H9 (cell line): ENCODE measurements around the gene MMP24OS. TPM values are rescaled to one million over a fixed set of nuclear protein-coding genes. Genes with fewer than 3 reads are reported as not detected.

Experiments
- DNase-seq: peaks from one replicate; pipeline ENCODE4 v3.0.0-alpha.2; 2017
- H2AFZ ChIP-seq: one replicate; pipeline ENCODE4 v1.6.1; 2013; ENCODE audit warnings: mild to moderate bottlenecking, low read length, control low read depth, moderate library complexity
- H2AK5ac ChIP-seq: 2 replicates; pipeline ENCODE4 v1.6.1; 2013; ENCODE audit warnings: low read length, control low read depth, mixed read lengths; ENCODE audit not compliant: insufficient read length
- H2BK120ac ChIP-seq: one replicate; pipeline ENCODE4 v1.6.1; 2013; ENCODE audit warnings: low read depth, mild to moderate bottlenecking, low read length, control low read depth, inconsistent platforms; ENCODE audit not compliant: poor library complexity, severe bottlenecking
- H2BK12ac ChIP-seq: 2 replicates; pipeline ENCODE4 v1.6.1; 2013; ENCODE audit warnings: low read length, control low read depth, mixed read lengths, low read depth; ENCODE audit not compliant: insufficient read length
- H2BK15ac ChIP-seq: 2 replicates; pipeline ENCODE4 v1.6.1; 2013; ENCODE audit warnings: low read depth, low read length, control low read depth
- H2BK20ac ChIP-seq: one replicate; pipeline ENCODE4 v1.6.1; 2013; ENCODE audit warnings: low read depth, mild to moderate bottlenecking, low read length, control low read depth, inconsistent platforms; ENCODE audit not compliant: poor library complexity, severe bottlenecking
- H2BK5ac ChIP-seq: 2 replicates; pipeline ENCODE4 v1.6.1; 2013; ENCODE audit warnings: low read length, control low read depth, mixed read lengths; ENCODE audit not compliant: insufficient read length
- H3K14ac ChIP-seq: 2 replicates; pipeline ENCODE4 v1.6.1; 2013; ENCODE audit warnings: low read length, control low read depth; ENCODE audit not compliant: insufficient read depth
- H3K18ac ChIP-seq: 2 replicates; pipeline ENCODE4 v1.6.1; 2013; ENCODE audit warnings: low read depth, mild to moderate bottlenecking, mixed read lengths, low read length, control low read depth; ENCODE audit not compliant: insufficient read length
- H3K23ac ChIP-seq: 2 replicates; pipeline ENCODE4 v1.6.1; 2013; ENCODE audit warnings: low read length, control low read depth, mixed read lengths, low read depth; ENCODE audit not compliant: insufficient read length
- H3K23me2 ChIP-seq: 2 replicates; pipeline ENCODE4 v1.6.1; 2013; ENCODE audit warnings: low read depth, mild to moderate bottlenecking, mixed read lengths, low read length, control low read depth; ENCODE audit not compliant: insufficient read length, poor library complexity, severe bottlenecking
- H3K27ac ChIP-seq: 2 replicates; pipeline ENCODE4 v1.5.1; 2013; ENCODE audit warnings: low read length, control low read depth, mixed read lengths, low read depth; ENCODE audit not compliant: insufficient read length
- H3K27me3 ChIP-seq: 2 replicates; pipeline ENCODE4 v1.6.1; 2013; ENCODE audit warnings: low read length, control low read depth, inconsistent platforms; ENCODE audit not compliant: insufficient read depth
- H3K4ac ChIP-seq: 2 replicates; pipeline ENCODE4 v1.6.1; 2013; ENCODE audit warnings: low read depth, mild to moderate bottlenecking, control low read depth, inconsistent platforms, low read length, moderate library complexity
- H3K4me1 ChIP-seq: 2 replicates; pipeline ENCODE4 v1.6.1; 2013; ENCODE audit warnings: low read length, control low read depth, inconsistent platforms; ENCODE audit not compliant: insufficient read depth
- H3K4me2 ChIP-seq: 2 replicates; pipeline ENCODE4 v1.6.1; 2013; ENCODE audit warnings: low read length, control low read depth, mixed read lengths; ENCODE audit not compliant: insufficient read length, insufficient read depth
- H3K56ac ChIP-seq: 2 replicates; pipeline ENCODE4 v1.6.1; 2013; ENCODE audit warnings: low read depth, mild to moderate bottlenecking, mixed read lengths, low read length, control low read depth; ENCODE audit not compliant: insufficient read length
- H3K79me1 ChIP-seq: 2 replicates; pipeline ENCODE4 v1.6.1; 2013; ENCODE audit warnings: low read depth, mild to moderate bottlenecking, moderate library complexity, low read length, control low read depth, inconsistent platforms; ENCODE audit not compliant: insufficient read depth, poor library complexity, severe bottlenecking
- H3K79me2 ChIP-seq: 2 replicates; pipeline ENCODE4 v1.6.1; 2013; ENCODE audit warnings: low read length, control low read depth, inconsistent platforms; ENCODE audit not compliant: insufficient read depth
- H3K9ac ChIP-seq: 2 replicates; pipeline ENCODE4 v1.6.1; 2013; ENCODE audit warnings: low read length, control low read depth, mixed read lengths; ENCODE audit not compliant: insufficient read length; ENCODE audit errors: extremely low read depth
- H3K9me3 ChIP-seq: one replicate; pipeline ENCODE4 v1.6.1; 2013; ENCODE audit warnings: low read depth, low read length, inconsistent platforms; ENCODE audit not compliant: control insufficient read depth
- H3T11ph ChIP-seq: one replicate; pipeline ENCODE4 v1.6.1; 2013; ENCODE audit warnings: mild to moderate bottlenecking, low read length, control low read depth, inconsistent platforms
- H4K20me1 ChIP-seq: one replicate; pipeline ENCODE4 v1.6.1; 2013; ENCODE audit not compliant: control insufficient read depth, insufficient read length, insufficient read depth
- H4K5ac ChIP-seq: 2 replicates; pipeline ENCODE4 v1.6.1; 2013; ENCODE audit warnings: low read depth, mild to moderate bottlenecking, mixed read lengths, low read length, control low read depth; ENCODE audit not compliant: insufficient read length
- H4K8ac ChIP-seq: replicated peaks from 2 replicates; pipeline ENCODE4 v1.6.1; 2013; ENCODE audit warnings: low read length, control low read depth, mixed read lengths, low read depth; ENCODE audit not compliant: insufficient read length
- H4K91ac ChIP-seq: 2 replicates; pipeline ENCODE4 v1.6.1; 2013; ENCODE audit warnings: low read depth, mild to moderate bottlenecking, moderate library complexity, mixed read lengths, low read length, control low read depth; ENCODE audit not compliant: insufficient read length
- H3K27ac Mint-ChIP-seq, 3 experiments: 2 replicates in 2 of 3; 3 replicates in 1 of 3; pipeline ENCODE4 v1.8.0; 2020 to 2021; ENCODE audit warnings: mixed read lengths in 3 of 3, mild to moderate bottlenecking in 1 of 3, moderate library complexity in 1 of 3
- H3K27me3 Mint-ChIP-seq: 2 replicates; pipeline ENCODE4 v1.8.0; 2021; ENCODE audit warnings: low read depth, mild to moderate bottlenecking, moderate library complexity, mixed read lengths
- H3K36me3 Mint-ChIP-seq, 3 experiments: 2 replicates in 2 of 3; 3 replicates in 1 of 3; pipeline ENCODE4 v1.8.0; 2020 to 2021; ENCODE audit warnings: low read depth in 3 of 3, mixed read lengths in 3 of 3; ENCODE audit not compliant: insufficient read depth in 1 of 3
- H3K4me1 Mint-ChIP-seq, 2 experiments: 2 replicates each; pipeline ENCODE4 v1.8.0; 2020; ENCODE audit warnings: mixed read lengths in 2 of 2
- H3K4me3 Mint-ChIP-seq, 2 experiments: 2 replicates in 1 of 2; 3 replicates in 1 of 2; pipeline ENCODE4 v1.8.0; 2020 to 2021; ENCODE audit warnings: mild to moderate bottlenecking in 2 of 2, mixed read lengths in 2 of 2, moderate library complexity in 1 of 2
- H3K9me3 Mint-ChIP-seq, 2 experiments: 2 replicates in 1 of 2; 3 replicates in 1 of 2; pipeline ENCODE4 v1.8.0; 2020; ENCODE audit warnings: mild to moderate bottlenecking in 2 of 2, mixed read lengths in 2 of 2, moderate library complexity in 1 of 2
- WGBS: extraction: QIAGEN DNeasy Blood & Tissue Kit; methylation state at CpG from one replicate; pipeline ENCODE4 v1.1.7; 2013; ENCODE audit warnings: missing lambda C conversion rate, low lambda C conversion rate, mixed read lengths; ENCODE audit not compliant: insufficient read length; ENCODE audit errors: extremely low coverage; 5-methylcytosine and 5-hydroxymethylcytosine counted together
- total RNA-seq: library from RNA; stranded (reverse); gene quantifications from 2 replicates; pipeline ENCODE4 v1.2.1, GENCODE V29; 2021
- TF ChIP-seq, protein P1 (sequence below): fragments of 200-600 bp; sonication (generic); conservative IDR thresholded peaks from 3 replicates; pipeline ENCODE4 v1.8.0; 2021; ENCODE audit warnings: antibody characterized with exemption, mild to moderate bottlenecking

Gene MMP24OS
- total RNA-seq, 1 experiment from 2014 or later, result 43.8 TPM

DNA sequence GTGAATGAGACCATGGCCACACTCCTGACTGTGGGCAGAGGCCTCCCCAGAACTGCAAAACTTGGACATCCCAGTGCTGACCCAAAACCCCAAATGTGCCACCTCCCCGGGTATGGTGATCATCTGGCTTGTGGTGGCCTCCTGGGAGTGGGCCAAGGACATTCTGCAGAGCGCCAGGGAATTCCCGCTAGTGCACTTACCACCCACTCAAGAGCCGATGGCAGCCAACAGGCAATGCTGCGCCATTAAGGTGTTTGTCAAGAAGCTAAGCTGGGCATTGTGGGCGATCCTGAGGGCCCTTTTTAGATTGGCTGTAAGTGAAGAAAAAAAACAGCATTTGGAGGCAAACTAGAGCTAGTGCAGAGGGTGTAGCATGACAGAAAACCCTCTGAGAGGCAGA lies 42.0 kb downstream of the MMP24OS start:
- H3K18ac ChIP-seq, result no peak overlapping the region
- DNase-seq, result no peak

More for the DNA sequence above, 42.0 kb downstream of the MMP24OS start:
- no peak overlapping the region for H3K4ac ChIP-seq
- TF ChIP-seq, protein P1, sequence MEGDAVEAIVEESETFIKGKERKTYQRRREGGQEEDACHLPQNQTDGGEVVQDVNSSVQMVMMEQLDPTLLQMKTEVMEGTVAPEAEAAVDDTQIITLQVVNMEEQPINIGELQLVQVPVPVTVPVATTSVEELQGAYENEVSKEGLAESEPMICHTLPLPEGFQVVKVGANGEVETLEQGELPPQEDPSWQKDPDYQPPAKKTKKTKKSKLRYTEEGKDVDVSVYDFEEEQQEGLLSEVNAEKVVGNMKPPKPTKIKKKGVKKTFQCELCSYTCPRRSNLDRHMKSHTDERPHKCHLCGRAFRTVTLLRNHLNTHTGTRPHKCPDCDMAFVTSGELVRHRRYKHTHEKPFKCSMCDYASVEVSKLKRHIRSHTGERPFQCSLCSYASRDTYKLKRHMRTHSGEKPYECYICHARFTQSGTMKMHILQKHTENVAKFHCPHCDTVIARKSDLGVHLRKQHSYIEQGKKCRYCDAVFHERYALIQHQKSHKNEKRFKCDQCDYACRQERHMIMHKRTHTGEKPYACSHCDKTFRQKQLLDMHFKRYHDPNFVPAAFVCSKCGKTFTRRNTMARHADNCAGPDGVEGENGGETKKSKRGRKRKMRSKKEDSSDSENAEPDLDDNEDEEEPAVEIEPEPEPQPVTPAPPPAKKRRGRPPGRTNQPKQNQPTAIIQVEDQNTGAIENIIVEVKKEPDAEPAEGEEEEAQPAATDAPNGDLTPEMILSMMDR, result no peak
- no peak overlapping the region for H2BK15ac ChIP-seq
- no peak overlapping the region for H3K23ac ChIP-seq
- no peak overlapping the region for H2BK12ac ChIP-seq
- no peak overlapping the region for H3K56ac ChIP-seq
- H4K20me1 ChIP-seq, result no peaks in the 10 kb centered on the region
- peaks cover 5% of the 10 kb centered on the region; the same call in 1 of the 2 replicates for H3K4me1 ChIP-seq
- no peak overlapping the region for H4K8ac ChIP-seq
- no peak overlapping the region for H3T11ph ChIP-seq
- H3K9me3 ChIP-seq, result no peaks in the 10 kb centered on the region
- no peak overlapping the region for H2BK5ac ChIP-seq
- H2AK5ac ChIP-seq, result no peak overlapping the region
- H3K27me3 ChIP-seq, result no peaks in the 10 kb centered on the region
- no peaks in the 10 kb centered on the region for H3K79me1 ChIP-seq
- no peak overlapping the region for H4K91ac ChIP-seq
- Mint-ChIP-seq H3K4me3 (no peak overlapping the region), H3K27ac (no peak overlapping the region; a peak in 1 of 7 replicates), H3K27me3 (peaks cover 2% of the 10 kb centered on the region; the same call in 1 of the 2 replicates), H3K9me3 (peaks cover 0 to 3% of the 10 kb centered on the region in 2 experiments; a peak in 2 of 5 replicates), H3K36me3 (peaks cover 0 to 14% (median 5%) of the 10 kb centered on the region in 3 experiments; a peak in 4 of 7 replicates), H3K4me1 (peaks cover 14 to 22% of the 10 kb centered on the region in 2 experiments)
- WGBS, result no CpG with 5 or more reads among the region's 6 CpGs
- no peak overlapping the region for H3K9ac ChIP-seq
- H3K79me2 ChIP-seq, result no peaks in the 10 kb centered on the region
- no peak overlapping the region for H2BK120ac ChIP-seq
- no peak overlapping the region for H3K14ac ChIP-seq
- no peaks in the 10 kb centered on the region for H3K23me2 ChIP-seq
- H3K4me2 ChIP-seq, result no peak overlapping the region
- H3K27ac ChIP-seq, result no peak overlapping the region
- H2AFZ ChIP-seq, result no peak overlapping the region
- H2BK20ac ChIP-seq, result no peak overlapping the region
- H4K5ac ChIP-seq, result no peak overlapping the region
